Measurements from ENCODE around the gene DENND1B.

DNA sequence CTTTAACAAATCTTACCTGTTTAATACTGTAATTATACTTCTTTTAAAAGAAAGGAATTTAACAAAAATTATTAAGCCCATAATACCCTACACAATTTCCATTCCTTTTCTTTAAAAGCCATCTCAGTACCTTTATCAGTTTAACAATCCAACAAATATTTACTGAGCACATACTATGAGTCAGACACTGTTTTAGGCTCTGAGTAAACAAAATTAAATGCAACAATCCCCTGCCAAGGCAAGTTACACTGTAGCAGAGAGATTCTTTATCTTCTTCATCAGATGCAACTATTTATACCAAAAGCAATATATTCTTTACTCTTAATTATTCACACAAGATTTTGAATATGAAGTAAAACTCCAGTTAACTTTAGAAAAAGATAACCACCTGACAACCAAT, 12.0 kb downstream of the DENND1B start:
- TF ChIP-seq SMARCE1 (IDR thresholded peaks at IDR 0.05; ENCODE audit: borderline replicate concordance) (no peak), ZNF547 (CRISPR knock-in tag; IDR thresholded peaks at IDR 0.05) (no peak), SP1 (IDR thresholded peaks at IDR 0.05) (no peak), SP1 (CRISPR knock-in tag; IDR thresholded peaks at IDR 0.05) (no peak)
- TF ChIP-seq, protein P1, sequence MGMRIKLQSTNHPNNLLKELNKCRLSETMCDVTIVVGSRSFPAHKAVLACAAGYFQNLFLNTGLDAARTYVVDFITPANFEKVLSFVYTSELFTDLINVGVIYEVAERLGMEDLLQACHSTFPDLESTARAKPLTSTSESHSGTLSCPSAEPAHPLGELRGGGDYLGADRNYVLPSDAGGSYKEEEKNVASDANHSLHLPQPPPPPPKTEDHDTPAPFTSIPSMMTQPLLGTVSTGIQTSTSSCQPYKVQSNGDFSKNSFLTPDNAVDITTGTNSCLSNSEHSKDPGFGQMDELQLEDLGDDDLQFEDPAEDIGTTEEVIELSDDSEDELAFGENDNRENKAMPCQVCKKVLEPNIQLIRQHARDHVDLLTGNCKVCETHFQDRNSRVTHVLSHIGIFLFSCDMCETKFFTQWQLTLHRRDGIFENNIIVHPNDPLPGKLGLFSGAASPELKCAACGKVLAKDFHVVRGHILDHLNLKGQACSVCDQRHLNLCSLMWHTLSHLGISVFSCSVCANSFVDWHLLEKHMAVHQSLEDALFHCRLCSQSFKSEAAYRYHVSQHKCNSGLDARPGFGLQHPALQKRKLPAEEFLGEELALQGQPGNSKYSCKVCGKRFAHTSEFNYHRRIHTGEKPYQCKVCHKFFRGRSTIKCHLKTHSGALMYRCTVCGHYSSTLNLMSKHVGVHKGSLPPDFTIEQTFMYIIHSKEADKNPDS (CRISPR knock-in tag; IDR thresholded peaks at IDR 0.05), result no peak
- TF ChIP-seq, protein P2, sequence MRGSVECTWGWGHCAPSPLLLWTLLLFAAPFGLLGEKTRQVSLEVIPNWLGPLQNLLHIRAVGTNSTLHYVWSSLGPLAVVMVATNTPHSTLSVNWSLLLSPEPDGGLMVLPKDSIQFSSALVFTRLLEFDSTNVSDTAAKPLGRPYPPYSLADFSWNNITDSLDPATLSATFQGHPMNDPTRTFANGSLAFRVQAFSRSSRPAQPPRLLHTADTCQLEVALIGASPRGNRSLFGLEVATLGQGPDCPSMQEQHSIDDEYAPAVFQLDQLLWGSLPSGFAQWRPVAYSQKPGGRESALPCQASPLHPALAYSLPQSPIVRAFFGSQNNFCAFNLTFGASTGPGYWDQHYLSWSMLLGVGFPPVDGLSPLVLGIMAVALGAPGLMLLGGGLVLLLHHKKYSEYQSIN (CRISPR knock-in tag; IDR thresholded peaks at IDR 0.05; ENCODE audit: borderline replicate concordance), result no peak
